Dendritic cell treated with granulocyte-macrophage colony-stimulating factor and Interleukin-4, amounts not matched to agents 40 ng/mL and 50 ng/mL, for 4 days (primary cell): ENCODE results near the gene MUC6.

Source experiments
- H3K27ac Mint-ChIP-seq: one replicate; pipeline ENCODE4 v1.8.0; 2022; ENCODE audit warnings: mild to moderate bottlenecking, mixed read lengths
- H3K27me3 Mint-ChIP-seq: one replicate; pipeline ENCODE4 v1.8.0; 2022; ENCODE audit warnings: mild to moderate bottlenecking, mixed read lengths
- H3K36me3 Mint-ChIP-seq: one replicate; pipeline ENCODE4 v1.8.0; 2022; ENCODE audit warnings: low read depth, mixed read lengths
- H3K4me1 Mint-ChIP-seq: one replicate; pipeline ENCODE4 v1.8.0; 2022; ENCODE audit warnings: low read depth, mixed read lengths
- H3K4me3 Mint-ChIP-seq: one replicate; pipeline ENCODE4 v1.8.0; 2022; ENCODE audit warnings: mild to moderate bottlenecking, moderate library complexity, mixed read lengths
- H3K9me3 Mint-ChIP-seq: one replicate; pipeline ENCODE4 v1.8.0; 2022; ENCODE audit warnings: mixed read lengths
- intact Hi-C: fragments of 100-400 bp; cut with micrococcal nuclease; formaldehyde crosslinking; loops from one replicate; pipeline ENCODE4 v1.15.0; 2022

The MUC6 gene

DNA sequence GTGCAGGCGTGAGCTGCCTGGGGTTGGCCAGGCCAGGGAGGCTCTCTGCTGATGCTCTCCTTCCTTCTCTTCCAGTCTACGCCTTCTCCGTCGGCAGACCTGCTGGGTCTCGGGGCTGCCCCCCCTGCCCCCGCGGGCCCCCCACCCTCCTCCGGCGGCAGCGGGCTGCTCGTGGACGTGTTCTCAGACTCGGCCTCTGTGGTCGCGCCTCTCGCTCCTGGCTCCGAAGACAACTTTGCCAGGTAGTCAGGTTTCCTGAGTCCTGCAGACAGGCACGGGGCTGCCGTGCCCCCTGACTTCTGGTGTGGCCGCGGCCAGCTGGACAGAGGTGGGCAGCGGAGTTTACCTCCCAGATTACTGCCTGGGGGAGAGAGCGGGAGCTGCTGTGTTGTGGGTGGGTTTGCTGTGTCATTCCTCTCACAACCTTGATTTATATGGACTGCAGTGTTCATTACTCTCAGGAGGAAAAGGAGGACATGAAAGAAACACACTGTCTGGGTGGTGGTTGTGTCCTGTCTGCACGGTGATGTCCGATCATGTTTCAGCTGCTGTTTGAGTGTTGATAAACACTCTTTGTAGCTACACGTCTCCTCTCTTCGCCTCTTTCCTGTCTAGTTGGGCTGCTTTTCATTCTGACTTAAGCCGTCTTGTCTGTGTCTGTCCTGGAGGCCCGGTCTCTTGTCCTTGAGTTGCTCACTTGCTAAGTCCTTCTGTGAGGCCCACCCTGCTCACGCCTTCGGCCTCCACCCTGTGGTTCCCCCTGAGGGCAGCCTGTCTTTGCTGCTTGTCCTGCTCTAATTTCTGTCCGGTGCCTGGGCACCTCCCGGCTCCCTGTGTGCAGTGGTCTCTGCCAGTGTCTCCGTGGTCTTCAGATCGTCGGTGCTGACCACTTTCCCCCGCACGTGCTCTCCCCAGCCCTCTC lies 35.9 kb downstream of the MUC6 start:
- Mint-ChIP-seq H3K9me3 (no peaks in the 10 kb centered on the region), H3K4me1 (peaks cover 44% of the 10 kb centered on the region), H3K36me3 (peaks cover 100% of the 10 kb centered on the region), H3K27me3 (no peaks in the 10 kb centered on the region), H3K27ac (no peak overlapping the region), H3K4me3 (no peak overlapping the region)
- intact Hi-C loops: no loop called here

DNA sequence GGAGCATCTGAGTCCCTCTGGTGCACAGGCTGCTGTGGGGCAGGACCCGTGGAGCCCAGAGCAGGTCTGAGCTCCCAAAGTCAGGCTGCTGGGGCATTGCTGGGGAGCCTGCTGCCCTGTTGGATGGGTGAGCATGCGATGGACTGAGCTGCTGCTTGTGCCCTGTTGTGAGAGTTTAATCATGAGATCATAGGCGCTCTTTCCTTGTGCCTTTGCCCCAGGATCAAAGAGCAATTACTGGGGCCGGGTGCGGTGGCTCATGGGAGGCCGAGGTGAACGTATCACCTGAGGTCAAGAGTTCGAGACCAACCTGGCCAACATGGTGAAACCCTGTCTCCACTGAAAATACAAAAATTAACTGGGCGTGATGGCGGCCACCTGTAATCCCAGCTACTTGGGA lies 37.5 kb downstream of the MUC6 start:
- Mint-ChIP-seq H3K9me3 (peaks cover 9% of the 10 kb centered on the region), H3K4me3 (no peak overlapping the region), H3K4me1 (peaks cover 53% of the 10 kb centered on the region), H3K27ac (no peak overlapping the region), H3K27me3 (no peaks in the 10 kb centered on the region), H3K36me3 (peaks cover 98% of the 10 kb centered on the region)
- intact Hi-C loops: no loop called here

DNA sequence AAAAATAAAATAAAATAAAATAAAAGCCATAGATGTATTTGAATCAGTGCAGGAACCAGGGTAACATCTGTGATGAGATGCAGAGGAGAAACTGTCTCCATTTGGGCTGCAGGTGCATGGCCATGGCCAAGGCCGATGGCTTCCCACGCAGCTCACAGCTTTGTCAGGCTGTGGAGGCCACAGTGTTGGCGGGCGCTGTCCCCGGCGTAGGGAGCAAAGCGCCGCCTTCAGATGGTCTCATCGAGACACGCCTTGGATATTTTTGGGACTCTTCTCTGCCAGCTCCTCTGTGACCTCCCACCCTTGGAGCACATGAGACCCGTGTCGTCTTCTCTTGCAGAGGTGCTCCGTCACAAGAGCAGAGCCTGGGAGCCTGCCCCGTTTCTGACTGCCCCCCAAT lies 38.6 kb downstream of the MUC6 start:
- H3K36me3 Mint-ChIP-seq: peaks cover 98% of the 10 kb centered on the region
- intact Hi-C loops: no loop called here
- no peak overlapping the region for H3K4me3 Mint-ChIP-seq
- no peaks in the 10 kb centered on the region for H3K27me3 Mint-ChIP-seq
- peaks cover 9% of the 10 kb centered on the region for H3K9me3 Mint-ChIP-seq
- no peak overlapping the region for H3K27ac Mint-ChIP-seq
- H3K4me1 Mint-ChIP-seq: peaks cover 58% of the 10 kb centered on the region

DNA sequence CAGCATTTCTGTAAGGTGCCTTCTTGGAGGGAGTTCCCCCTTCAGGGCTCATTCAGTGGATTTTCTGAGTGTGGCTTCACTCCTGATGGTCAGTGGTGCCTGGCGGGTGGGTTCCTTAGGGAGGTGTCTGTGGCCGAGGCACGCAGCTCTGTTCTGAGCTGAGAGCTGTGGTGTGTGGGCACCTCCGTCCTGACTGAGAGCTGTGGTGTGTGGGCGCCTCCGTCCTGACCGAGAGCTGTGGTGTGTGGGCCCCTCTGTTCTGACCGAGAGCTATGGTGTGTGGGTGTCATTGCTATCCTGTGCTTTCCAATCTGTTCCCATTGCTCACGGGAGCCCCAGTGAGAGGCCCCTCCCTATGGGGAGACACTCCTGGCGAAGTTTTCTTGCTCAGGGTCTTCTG lies 39.8 kb downstream of the MUC6 start:
- Mint-ChIP-seq H3K4me1 (peaks cover 63% of the 10 kb centered on the region), H3K4me3 (peak overlapping the region; percentile 6), H3K36me3 (peaks cover 98% of the 10 kb centered on the region), H3K9me3 (peaks cover 9% of the 10 kb centered on the region), H3K27ac (peak overlapping the region; percentile 65), H3K27me3 (no peaks in the 10 kb centered on the region)
- intact Hi-C loops: no loop called here

DNA sequence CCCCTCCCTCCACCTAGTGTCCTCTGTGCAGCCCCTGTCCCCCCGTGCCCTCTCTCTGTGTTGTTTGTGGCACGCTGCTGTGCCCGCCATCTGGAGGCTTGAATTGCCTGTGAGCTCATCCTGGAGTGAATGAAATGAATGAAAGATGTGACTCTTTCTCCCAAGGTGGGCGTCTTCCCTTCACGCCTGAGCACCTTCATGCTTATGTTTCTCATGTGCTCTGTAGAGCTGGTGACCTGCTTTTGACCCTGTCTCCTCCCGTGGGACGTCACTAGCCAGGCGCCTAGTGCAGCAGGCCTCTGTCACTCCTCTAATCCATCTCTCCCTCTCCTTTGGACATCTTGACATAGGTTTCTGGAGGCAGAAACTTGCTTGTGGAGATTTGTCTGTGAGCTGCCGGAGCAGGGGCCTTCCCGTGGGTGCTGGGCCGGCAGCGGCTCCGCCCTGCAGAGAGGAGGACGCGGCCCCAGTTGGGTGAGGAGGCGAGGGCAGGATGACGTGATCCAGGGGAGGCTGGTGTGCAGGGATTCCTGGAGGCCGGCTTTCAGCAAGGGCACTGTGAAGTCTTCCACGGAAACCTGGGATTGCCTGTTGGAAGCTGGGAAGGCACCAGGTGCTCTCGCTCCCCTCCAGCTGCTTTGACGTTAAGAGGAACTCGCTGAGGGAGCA lies 40.6 kb downstream of the MUC6 start:
- intact Hi-C loops: no loop called here
- H3K27ac Mint-ChIP-seq: peak overlapping the region; percentile 65
- H3K4me3 Mint-ChIP-seq: no peak overlapping the region
- H3K36me3 Mint-ChIP-seq: peaks cover 98% of the 10 kb centered on the region
- peaks cover 9% of the 10 kb centered on the region for H3K9me3 Mint-ChIP-seq
- peaks cover 63% of the 10 kb centered on the region for H3K4me1 Mint-ChIP-seq
- H3K27me3 Mint-ChIP-seq: no peaks in the 10 kb centered on the region

DNA sequence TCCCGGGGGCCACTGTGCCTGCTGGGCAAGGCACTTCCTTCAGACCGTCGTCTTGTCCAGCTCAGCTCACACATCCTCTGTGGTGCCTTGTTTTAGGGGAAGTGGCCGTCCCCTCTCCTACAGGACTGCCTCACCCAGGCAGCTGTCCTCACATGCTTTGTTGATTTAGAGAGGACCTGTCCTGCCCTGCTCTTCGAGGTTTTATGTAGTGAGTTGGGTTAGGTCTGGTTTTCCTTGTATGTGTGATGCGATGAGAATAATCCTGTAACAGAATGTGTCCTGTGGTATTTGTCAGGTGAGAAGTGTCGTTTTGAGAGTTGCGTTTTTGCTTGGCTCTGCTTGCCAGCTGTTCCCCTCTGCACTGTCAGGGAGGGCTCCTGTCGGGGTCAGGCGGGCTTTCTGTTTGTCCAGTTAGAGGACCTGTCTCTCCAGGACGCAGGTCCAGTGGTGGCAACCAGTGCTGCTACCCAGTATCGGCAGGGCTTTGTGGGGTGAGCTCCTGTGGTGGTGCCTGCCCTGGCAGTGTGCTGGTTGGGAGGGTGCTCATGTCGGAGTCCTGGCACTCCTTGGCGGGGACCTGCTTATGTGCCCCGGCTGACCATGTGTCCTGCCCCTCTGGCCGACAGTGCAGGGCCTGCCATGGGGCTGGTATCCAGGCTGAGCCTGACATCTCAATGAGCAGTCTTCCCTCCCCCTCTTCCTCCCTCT lies 41.3 kb downstream of the MUC6 start:
- intact Hi-C loops: no loop called here
- peaks cover 98% of the 10 kb centered on the region for H3K36me3 Mint-ChIP-seq
- H3K27me3 Mint-ChIP-seq: no peaks in the 10 kb centered on the region
- H3K9me3 Mint-ChIP-seq: peaks cover 9% of the 10 kb centered on the region
- H3K4me3 Mint-ChIP-seq: no peak overlapping the region
- peaks cover 64% of the 10 kb centered on the region for H3K4me1 Mint-ChIP-seq
- H3K27ac Mint-ChIP-seq: peak overlapping the region; percentile 65

DNA sequence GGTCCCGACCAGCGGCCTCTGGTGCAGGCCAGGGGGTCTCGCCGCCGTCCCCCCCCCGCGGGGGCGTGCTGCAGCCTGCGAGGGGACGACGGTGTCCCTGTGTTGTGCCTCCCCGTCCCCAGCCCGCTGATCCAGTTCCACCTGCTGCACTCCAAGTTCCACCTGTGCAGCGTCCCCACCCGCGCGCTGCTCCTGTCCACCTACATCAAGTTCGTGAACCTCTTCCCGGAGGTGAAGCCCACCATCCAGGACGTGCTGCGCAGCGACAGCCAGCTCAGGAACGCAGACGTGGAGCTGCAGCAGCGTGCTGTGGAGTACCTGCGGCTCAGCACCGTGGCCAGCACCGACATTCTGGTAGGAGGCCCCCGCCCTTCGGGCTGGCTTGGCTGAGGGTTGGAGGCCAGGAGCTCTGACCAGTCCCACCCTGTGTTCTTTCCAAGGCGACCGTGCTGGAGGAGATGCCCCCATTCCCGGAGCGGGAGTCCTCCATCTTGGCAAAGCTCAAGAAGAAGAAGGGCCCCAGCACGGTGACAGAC lies 42.8 kb downstream of the MUC6 start:
- peaks cover 98% of the 10 kb centered on the region for H3K36me3 Mint-ChIP-seq
- no peak overlapping the region for H3K27ac Mint-ChIP-seq
- peaks cover 74% of the 10 kb centered on the region for H3K4me1 Mint-ChIP-seq
- H3K9me3 Mint-ChIP-seq: peaks cover 9% of the 10 kb centered on the region
- no peak overlapping the region for H3K4me3 Mint-ChIP-seq
- intact Hi-C loops: no loop called here
- no peaks in the 10 kb centered on the region for H3K27me3 Mint-ChIP-seq

DNA sequence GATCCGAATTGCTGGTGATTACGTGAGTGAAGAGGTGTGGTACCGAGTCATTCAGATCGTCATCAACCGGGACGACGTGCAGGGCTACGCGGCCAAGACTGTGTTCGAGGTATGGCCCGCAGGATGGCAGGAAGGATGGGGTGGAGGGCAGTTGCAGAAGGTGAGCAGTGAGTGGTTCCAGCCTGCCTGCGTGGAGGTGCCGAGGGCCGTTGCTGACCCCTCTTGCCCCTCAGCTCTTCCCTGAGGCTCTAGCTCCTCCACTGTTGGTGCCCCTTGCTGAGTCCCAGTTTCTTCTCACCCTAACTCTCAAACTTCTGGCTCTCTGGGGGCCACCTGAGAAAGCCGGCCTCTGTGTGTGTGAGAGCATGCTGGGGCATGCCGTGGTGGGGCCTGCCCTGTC lies 43.9 kb downstream of the MUC6 start:
- intact Hi-C loops: no loop called here
- Mint-ChIP-seq H3K4me3 (no peak overlapping the region), H3K27ac (peak overlapping the region; percentile 17), H3K9me3 (peaks cover 9% of the 10 kb centered on the region), H3K4me1 (peaks cover 80% of the 10 kb centered on the region), H3K36me3 (peaks cover 98% of the 10 kb centered on the region), H3K27me3 (no peaks in the 10 kb centered on the region)

DNA sequence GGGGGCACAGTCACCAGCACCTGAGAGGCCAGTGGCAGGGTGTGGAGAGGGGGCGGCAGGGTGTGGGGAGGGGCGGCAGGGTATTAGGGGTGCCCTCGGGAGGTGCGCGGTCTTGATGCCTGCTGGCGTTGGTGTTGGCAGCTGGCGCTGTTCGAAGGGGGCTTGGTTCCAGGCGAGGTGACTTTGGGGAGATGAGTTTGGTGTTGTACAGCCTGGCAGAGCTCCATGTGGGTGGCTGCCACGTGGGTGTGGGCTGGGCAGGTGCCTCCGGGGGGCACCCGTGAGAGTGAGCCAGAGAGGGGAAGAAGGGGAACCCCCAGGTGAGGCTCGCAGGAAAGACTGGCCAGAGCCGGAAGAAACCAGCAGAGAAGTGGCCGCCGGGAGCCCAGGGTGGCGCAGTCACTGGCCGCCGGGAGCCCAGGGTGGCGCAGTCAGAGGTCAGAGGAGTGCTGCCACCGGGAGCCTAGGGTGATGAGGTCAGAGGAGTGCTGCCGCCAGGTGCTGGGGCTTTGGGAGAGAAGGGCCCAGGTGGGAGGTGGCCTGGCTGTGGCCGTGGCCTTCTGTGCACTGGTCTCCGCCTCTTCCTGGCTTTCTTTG lies 44.7 kb downstream of the MUC6 start:
- Mint-ChIP-seq H3K27me3 (no peaks in the 10 kb centered on the region), H3K4me1 (peaks cover 75% of the 10 kb centered on the region), H3K9me3 (peaks cover 9% of the 10 kb centered on the region), H3K36me3 (peaks cover 98% of the 10 kb centered on the region), H3K27ac (no peak overlapping the region), H3K4me3 (no peak overlapping the region)
- intact Hi-C loops: no loop called here

DNA sequence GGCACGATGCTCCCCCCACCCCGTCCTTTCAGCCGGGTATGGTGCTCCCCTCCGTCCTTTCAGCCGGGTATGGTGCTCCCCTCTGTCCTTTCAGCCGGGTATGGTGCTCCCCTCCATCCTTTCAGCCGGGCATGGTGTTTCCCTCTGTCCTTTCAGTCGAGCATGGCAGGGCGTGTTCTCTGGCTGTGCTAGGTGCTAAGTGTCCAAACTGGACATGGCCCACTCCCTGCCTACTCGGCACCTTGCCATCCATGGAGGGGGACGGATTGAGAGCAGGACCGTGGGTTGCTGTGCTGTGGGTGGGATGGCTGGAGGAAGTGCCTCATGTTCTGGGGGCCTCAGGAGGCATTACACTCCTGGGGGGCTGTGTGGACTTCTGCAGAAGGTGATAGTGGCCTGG lies 45.5 kb downstream of the MUC6 start:
- Mint-ChIP-seq H3K4me3 (no peak overlapping the region), H3K27me3 (no peaks in the 10 kb centered on the region), H3K27ac (no peak overlapping the region), H3K9me3 (peaks cover 9% of the 10 kb centered on the region), H3K36me3 (peaks cover 98% of the 10 kb centered on the region), H3K4me1 (peaks cover 67% of the 10 kb centered on the region)
- intact Hi-C loops: no loop called here

DNA sequence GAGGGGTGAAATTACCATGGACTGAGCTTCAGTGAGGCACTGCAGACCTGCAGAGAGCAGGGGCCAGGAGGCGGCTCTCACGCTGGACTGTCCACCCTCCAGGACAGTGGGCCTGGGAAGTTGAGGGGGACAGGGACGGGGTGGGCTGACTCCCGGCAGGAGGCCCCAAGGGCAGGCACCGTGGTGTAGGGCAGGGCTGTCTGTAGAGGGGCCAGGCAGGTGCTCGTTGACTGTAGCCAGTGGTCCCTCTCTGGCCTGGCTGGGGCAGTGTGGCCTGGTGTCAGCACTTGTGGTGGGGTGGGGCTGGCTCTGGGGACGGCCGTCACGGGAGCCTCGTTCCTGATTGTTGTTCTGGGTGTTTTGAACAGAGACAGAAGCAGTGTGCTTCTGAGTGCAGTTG lies 46.4 kb downstream of the MUC6 start:
- no peaks in the 10 kb centered on the region for H3K27me3 Mint-ChIP-seq

DNA sequence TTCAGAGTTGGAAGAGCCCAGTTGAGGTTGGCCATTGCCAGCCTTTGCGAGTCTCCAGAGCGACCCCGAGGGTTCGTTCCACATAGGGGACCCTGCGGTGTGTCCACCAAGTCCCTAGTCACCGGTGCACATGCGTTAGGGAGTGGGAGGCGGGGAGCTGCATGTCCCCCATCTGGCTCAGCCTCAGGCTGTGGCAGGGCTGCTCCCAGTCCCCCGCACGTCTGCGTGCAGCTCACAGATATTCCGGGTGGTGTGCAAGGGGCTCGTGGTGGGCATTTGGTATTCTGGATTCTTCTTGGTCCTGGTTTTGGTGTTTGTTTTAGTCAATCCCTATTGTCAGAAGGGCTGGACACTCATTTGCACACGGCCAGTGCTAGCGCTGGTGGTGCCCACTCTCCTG lies 48.8 kb downstream of the MUC6 start:
- Mint-ChIP-seq H3K4me3 (no peak overlapping the region), H3K9me3 (no peaks in the 10 kb centered on the region), H3K27me3 (no peaks in the 10 kb centered on the region), H3K36me3 (peaks cover 100% of the 10 kb centered on the region), H3K4me1 (peaks cover 46% of the 10 kb centered on the region), H3K27ac (no peak overlapping the region)
- intact Hi-C loops: no loop called here

More for the DNA sequence above, 46.4 kb downstream of the MUC6 start:
- Mint-ChIP-seq H3K4me3 (no peak overlapping the region), H3K9me3 (peaks cover 4% of the 10 kb centered on the region), H3K27ac (no peak overlapping the region), H3K36me3 (peaks cover 98% of the 10 kb centered on the region), H3K4me1 (peaks cover 58% of the 10 kb centered on the region)
- intact Hi-C loops: no loop called here

DNA sequence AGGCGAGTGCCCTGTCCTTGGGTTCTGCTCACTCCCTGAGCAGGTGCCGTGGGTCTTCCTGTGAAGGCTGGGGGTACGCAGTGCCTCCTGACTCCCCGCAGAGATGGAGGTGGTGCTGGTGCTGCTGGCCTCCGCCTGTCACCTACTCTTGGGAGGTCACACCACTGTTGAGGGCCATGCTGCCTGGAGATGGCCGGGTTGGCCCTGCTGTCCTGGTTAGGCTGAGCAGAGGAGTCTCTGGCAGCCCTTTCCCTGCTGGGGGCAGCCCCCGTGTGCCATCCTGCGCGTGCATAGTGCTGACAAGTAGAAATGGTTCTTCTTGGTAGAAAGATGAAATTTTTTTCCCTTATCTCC lies 49.6 kb downstream of the MUC6 start:
- Mint-ChIP-seq H3K27me3 (no peaks in the 10 kb centered on the region), H3K4me3 (no peak overlapping the region), H3K9me3 (no peaks in the 10 kb centered on the region), H3K36me3 (peaks cover 100% of the 10 kb centered on the region), H3K4me1 (peaks cover 41% of the 10 kb centered on the region), H3K27ac (no peak overlapping the region)
- intact Hi-C loops: no loop called here
